HEK293 (cell line): ENCODE measurements around the gene HSP90AA1.
A peak's percentile ranks its signal among the peaks of the same experiment; 100 is the strongest.
"Not testable (repeated sequence)": the region's sequence is repeated elsewhere in the genome, so short reads cannot be mapped to it uniquely, and the experiment has no call there.

Source experiments
- CTCF ChIA-PET: fragments of 350-600 bp; formaldehyde crosslinking; extraction: SDS; loops from one replicate; lab custom pipeline; 2021; ENCODE audit warnings: antibody characterized with exemption; lab: Yijun Ruan, JAX
- POLR2A ChIA-PET: fragments of 300-600 bp; formaldehyde crosslinking; extraction: SDS; loops from one replicate; lab custom pipeline; 2020; ENCODE audit warnings: antibody characterized with exemption, inconsistent platforms; lab: Yijun Ruan, JAX
- H3K27ac ChIP-seq: fragments of 200-500 bp; sonication (Bioruptor generic); 2 replicates; pipeline ENCODE4 v1.5.1; 2014; ENCODE audit warnings: low read depth, low read length, control low read depth, inconsistent platforms; ENCODE audit errors: extremely low read depth
- H3K36me3 ChIP-seq, 2 experiments: fragments of 200-500 bp in 1 of 2; sonication (Bioruptor generic) in 1 of 2; 1 replicate in 1 of 2; 2 replicates in 1 of 2; pipeline ENCODE4 v1.5.1; 2014 to 2017; ENCODE audit warnings: inconsistent platforms in 2 of 2, low read length in 2 of 2; ENCODE audit not compliant: control insufficient read depth in 2 of 2, insufficient read depth in 1 of 2
- H3K4me1 ChIP-seq: fragments of 200-500 bp; sonication (Bioruptor generic); 2 replicates; pipeline ENCODE4 v1.5.1; 2014; ENCODE audit warnings: mild to moderate bottlenecking, low read length, inconsistent platforms; ENCODE audit not compliant: control insufficient read depth, insufficient read depth
- H3K4me3 ChIP-seq: 2 replicates; pipeline ENCODE4 v1.5.1; 2011; ENCODE audit warnings: low read depth, mild to moderate bottlenecking, control low read depth, low read length, moderate library complexity
- H3K9me3 ChIP-seq: fragments of 200-500 bp; sonication (Bioruptor generic); 2 replicates; pipeline ENCODE4 v1.5.1; 2014; ENCODE audit warnings: low read depth, low read length, inconsistent platforms; ENCODE audit not compliant: control insufficient read depth, insufficient read depth
- GLIS2 ChIP-seq: fragments of 450-650 bp; formaldehyde crosslinking; IDR thresholded peaks from 2 replicates; pipeline ENCODE4 v1.5.1; 2016; ENCODE audit warnings: missing biosample characterization, missing genetic modification characterization
- SALL2 ChIP-seq: fragments of 450-650 bp; formaldehyde crosslinking; IDR thresholded peaks from 2 replicates; pipeline ENCODE4 v1.5.0; 2017; ENCODE audit warnings: missing biosample characterization, mild to moderate bottlenecking, missing genetic modification characterization, borderline replicate concordance
- SP2 ChIP-seq: fragments of 450-650 bp; formaldehyde crosslinking; IDR thresholded peaks from 2 replicates; pipeline ENCODE4 v1.5.1; 2016; ENCODE audit warnings: missing biosample characterization, missing genetic modification characterization
- ZBTB48 ChIP-seq: fragments of 450-650 bp; formaldehyde crosslinking; IDR thresholded peaks from 2 replicates; pipeline ENCODE4 v1.5.1; 2016; ENCODE audit warnings: missing biosample characterization, missing genetic modification characterization
- ZFHX2 ChIP-seq: fragments of 450-650 bp; formaldehyde crosslinking; conservative IDR thresholded peaks from 2 replicates; pipeline ENCODE4 v1.5.1; 2016; ENCODE audit warnings: missing biosample characterization, missing genetic modification characterization
- ZFP69B ChIP-seq: fragments of 450-650 bp; formaldehyde crosslinking; IDR thresholded peaks from 2 replicates; pipeline ENCODE4 v1.5.1; 2016; ENCODE audit warnings: missing biosample characterization, missing genetic modification characterization
- ZNF10 ChIP-seq: fragments of 450-650 bp; formaldehyde crosslinking; IDR thresholded peaks from 2 replicates; pipeline ENCODE4 v1.5.1; 2017; ENCODE audit warnings: missing biosample characterization, missing genetic modification characterization
- ZNF114 ChIP-seq: fragments of 450-650 bp; formaldehyde crosslinking; IDR thresholded peaks from 2 replicates; pipeline ENCODE4 v1.5.0; 2017; ENCODE audit warnings: missing biosample characterization, missing genetic modification characterization
- ZNF184 ChIP-seq: fragments of 450-650 bp; IDR thresholded peaks from 2 replicates; pipeline ENCODE4 v1.5.1; 2018; ENCODE audit warnings: missing biosample characterization, mild to moderate bottlenecking, missing genetic modification characterization
- ZNF350 ChIP-seq: fragments of 450-650 bp; formaldehyde crosslinking; IDR thresholded peaks from 2 replicates; pipeline ENCODE4 v1.5.0; 2017; ENCODE audit warnings: missing biosample characterization, mild to moderate bottlenecking, missing genetic modification characterization
- ZNF394 ChIP-seq: fragments of 450-650 bp; formaldehyde crosslinking; IDR thresholded peaks from 2 replicates; pipeline ENCODE4 v1.5.1; 2016; ENCODE audit warnings: missing biosample characterization, missing genetic modification characterization, mild to moderate bottlenecking, moderate library complexity, borderline replicate concordance
- ZNF433 ChIP-seq: fragments of 450-650 bp; formaldehyde crosslinking; IDR thresholded peaks from 2 replicates; pipeline ENCODE4 v1.5.1; 2016; ENCODE audit warnings: missing biosample characterization, missing genetic modification characterization, low read depth
- ZNF501 ChIP-seq: fragments of 450-650 bp; formaldehyde crosslinking; IDR thresholded peaks from 2 replicates; pipeline ENCODE4 v1.5.1; 2016; ENCODE audit warnings: missing biosample characterization, missing genetic modification characterization
- ZNF600 ChIP-seq: fragments of 450-650 bp; formaldehyde crosslinking; IDR thresholded peaks from 2 replicates; pipeline ENCODE4 v1.5.1; 2016; ENCODE audit warnings: missing biosample characterization, missing genetic modification characterization
- ZNF654 ChIP-seq: fragments of 450-650 bp; formaldehyde crosslinking; IDR thresholded peaks from 2 replicates; pipeline ENCODE4 v1.5.1; 2016; ENCODE audit warnings: low read depth, missing biosample characterization, missing genetic modification characterization
- ZNF658 ChIP-seq: fragments of 450-650 bp; formaldehyde crosslinking; IDR thresholded peaks from 2 replicates; pipeline ENCODE4; 2016; ENCODE audit warnings: missing biosample characterization, missing genetic modification characterization
- ZNF707 ChIP-seq: fragments of 450-650 bp; formaldehyde crosslinking; IDR thresholded peaks from 2 replicates; pipeline ENCODE4 v1.5.1; 2016; ENCODE audit warnings: missing biosample characterization, missing genetic modification characterization
- ZNF777 ChIP-seq: fragments of 450-650 bp; formaldehyde crosslinking; IDR thresholded peaks from 2 replicates; pipeline ENCODE4 v1.5.1; 2017; ENCODE audit warnings: missing biosample characterization, missing genetic modification characterization, borderline replicate concordance
- ZNF837 ChIP-seq: fragments of 450-650 bp; formaldehyde crosslinking; IDR thresholded peaks from 2 replicates; pipeline ENCODE4 v1.5.1; 2016; ENCODE audit warnings: missing biosample characterization, missing genetic modification characterization
- ZNF843 ChIP-seq: fragments of 450-650 bp; formaldehyde crosslinking; IDR thresholded peaks from 2 replicates; pipeline ENCODE4 v1.5.1; 2016; ENCODE audit warnings: missing biosample characterization, missing genetic modification characterization
- TF ChIP-seq, protein P1 (sequence below): fragments of 450-650 bp; formaldehyde crosslinking; IDR thresholded peaks from 2 replicates; pipeline ENCODE4 v1.5.1; 2016; ENCODE audit warnings: missing biosample characterization, missing genetic modification characterization
- TF ChIP-seq, protein P2 (sequence below): fragments of 450-650 bp; formaldehyde crosslinking; IDR thresholded peaks from 2 replicates; pipeline ENCODE4 v1.5.1; 2016; ENCODE audit warnings: missing biosample characterization, missing genetic modification characterization
- TF ChIP-seq, protein P3 (sequence below): fragments of 450-650 bp; formaldehyde crosslinking; IDR thresholded peaks from 2 replicates; pipeline ENCODE4 v1.5.1; 2016; ENCODE audit warnings: missing biosample characterization, missing genetic modification characterization
- TF ChIP-seq, protein P4 (sequence below): fragments of 450-650 bp; formaldehyde crosslinking; IDR thresholded peaks from 2 replicates; pipeline ENCODE4 v1.5.1; 2016; ENCODE audit warnings: missing biosample characterization, missing genetic modification characterization
- TF ChIP-seq, protein P5 (sequence below): fragments of 450-650 bp; formaldehyde crosslinking; IDR thresholded peaks from 2 replicates; pipeline ENCODE4 v1.5.1; 2017; ENCODE audit warnings: missing biosample characterization, missing genetic modification characterization

The HSP90AA1 gene

DNA sequence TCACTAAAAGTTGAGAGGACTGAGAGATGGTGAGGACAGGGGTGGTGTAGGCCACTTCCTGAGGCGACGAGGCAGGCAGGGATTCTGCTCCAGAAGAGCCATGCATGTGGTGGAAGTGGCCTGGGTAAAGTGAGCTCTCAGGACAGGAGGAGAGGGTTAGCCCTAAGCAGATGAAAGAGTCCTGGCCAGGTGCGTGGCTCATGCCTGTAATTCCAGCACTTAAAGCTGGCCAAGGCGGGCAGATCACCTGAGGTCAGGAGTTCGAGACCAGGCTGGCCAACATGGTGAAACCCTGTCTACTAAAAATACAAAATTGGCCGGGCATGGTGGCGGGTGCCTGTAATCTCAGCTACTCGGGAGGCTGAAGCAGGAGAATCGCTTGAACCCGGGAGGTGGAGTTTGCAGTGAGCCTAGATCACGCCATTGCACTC, 8.5 kb downstream of the HSP90AA1 start:
- ChIA-PET CTCF (interaction anchor here (1.4 kb wide), 1 partner anchor 371 kb away, joined by 3 read pairs; no protein-coding TSS in a partner anchor), POLR2A (interaction anchor here (0.6 to 0.9 kb wide), 5 partner anchors 11 to 849 kb away, joined by 3 to 5 read pairs (median 3); no protein-coding TSS in a partner anchor)
- H3K4me3 ChIP-seq, H3K4me1 ChIP-seq, H3K27ac ChIP-seq, H3K9me3 ChIP-seq: not testable (repeated sequence)
- peaks cover 51 to 54% of the 10 kb centered on the region in 2 experiments for H3K36me3 ChIP-seq
- TF ChIP-seq ZNF10 (tag by site-specific recombination) (0 out of 2 replicates have a peak, but pooled peaks have one; percentile 21), ZFP69B (tag by site-specific recombination) (peak; percentile 50; the same call in 1 of the 2 replicates), ZNF600 (tag by site-specific recombination) (peak; percentile 74)
- TF ChIP-seq, protein P1, sequence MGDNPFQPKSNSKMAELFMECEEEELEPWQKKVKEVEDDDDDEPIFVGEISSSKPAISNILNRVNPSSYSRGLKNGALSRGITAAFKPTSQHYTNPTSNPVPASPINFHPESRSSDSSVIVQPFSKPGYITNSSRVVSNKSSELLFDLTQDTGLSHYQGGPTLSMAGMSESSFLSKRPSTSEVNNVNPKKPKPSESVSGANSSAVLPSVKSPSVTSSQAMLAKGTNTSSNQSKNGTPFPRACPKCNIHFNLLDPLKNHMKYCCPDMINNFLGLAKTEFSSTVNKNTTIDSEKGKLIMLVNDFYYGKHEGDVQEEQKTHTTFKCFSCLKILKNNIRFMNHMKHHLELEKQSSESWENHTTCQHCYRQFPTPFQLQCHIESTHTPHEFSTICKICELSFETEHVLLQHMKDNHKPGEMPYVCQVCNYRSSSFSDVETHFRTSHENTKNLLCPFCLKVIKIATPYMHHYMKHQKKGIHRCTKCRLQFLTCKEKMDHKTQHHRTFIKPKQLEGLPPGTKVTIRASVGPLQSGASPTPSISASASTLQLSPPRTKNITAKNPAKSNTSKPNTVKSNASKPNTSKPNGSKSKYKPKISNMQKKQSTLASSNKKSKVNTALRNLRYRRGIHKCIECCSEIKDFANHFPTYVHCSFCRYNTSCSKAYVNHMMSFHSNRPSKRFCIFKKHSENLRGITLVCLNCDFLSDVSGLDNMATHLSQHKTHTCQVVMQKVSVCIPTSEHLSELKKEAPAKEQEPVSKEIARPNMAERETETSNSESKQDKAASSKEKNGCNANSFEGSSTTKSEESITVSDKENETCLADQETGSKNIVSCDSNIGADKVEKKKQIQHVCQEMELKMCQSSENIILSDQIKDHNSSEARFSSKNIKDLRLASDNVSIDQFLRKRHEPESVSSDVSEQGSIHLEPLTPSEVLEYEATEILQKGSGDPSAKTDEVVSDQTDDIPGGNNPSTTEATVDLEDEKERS (tag by site-specific recombination), result 0 out of 2 replicates have a peak, but pooled peaks have one; percentile 9

DNA sequence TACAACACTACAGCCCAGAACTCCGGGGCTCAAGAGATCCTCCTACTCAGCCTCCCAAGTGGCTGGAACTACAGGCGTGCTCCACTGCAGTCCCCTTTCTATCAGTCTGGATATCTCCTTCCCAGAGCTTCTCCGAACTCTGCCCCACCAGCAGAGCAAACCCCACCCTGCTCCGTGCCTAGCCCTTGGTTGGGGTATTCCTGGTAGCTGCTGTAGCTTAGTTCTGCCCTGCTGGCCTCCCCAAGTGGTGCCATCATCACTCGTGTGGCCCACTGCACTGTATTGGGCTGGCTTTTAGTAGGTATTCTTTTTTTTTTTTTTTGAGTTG, 9.5 kb downstream of the HSP90AA1 start:
- Histone ChIP-seq H3K36me3 (peaks cover 41 to 44% of the 10 kb centered on the region in 2 experiments), H3K27ac (no peak overlapping the region), H3K4me1 (no peaks in the 10 kb centered on the region), H3K4me3 (no peak overlapping the region), H3K9me3 (no peaks in the 10 kb centered on the region)
- POLR2A ChIA-PET, result interaction anchor here (0.8 to 1.4 kb wide), 4 partner anchors 9 to 31 kb away, joined by 3 to 7 read pairs (median 4); no protein-coding TSS in a partner anchor
- CTCF ChIA-PET, result interaction anchor here (0.6 to 0.9 kb wide), 2 partner anchors 18 to 195 kb away, joined by 3 to 5 read pairs; no protein-coding TSS in a partner anchor
- TF ChIP-seq ZNF837 (no peak), SALL2 (tag by site-specific recombination) (no peak), ZNF184 (tag by site-specific recombination) (no peak), ZNF707 (tag by site-specific recombination) (no peak), ZBTB48 (tag by site-specific recombination) (no peak), ZNF658 (tag by site-specific recombination) (no peak), ZNF114 (tag by site-specific recombination) (no peak), ZNF501 (tag by site-specific recombination) (no peak), ZNF600 (tag by site-specific recombination) (peak; percentile 99), ZNF350 (tag by site-specific recombination) (no peak), ZFHX2 (tag by site-specific recombination) (no peak), ZNF777 (no peak), SP2 (tag by site-specific recombination) (0 out of 2 replicates have a peak, but pooled peaks have one; percentile 12), ZNF433 (tag by site-specific recombination) (no peak), ZNF394 (tag by site-specific recombination) (no peak), ZNF843 (tag by site-specific recombination) (no peak), GLIS2 (tag by site-specific recombination) (peak; percentile 23; the same call in 1 of the 2 replicates), ZNF654 (no peak)
- TF ChIP-seq, protein P2, sequence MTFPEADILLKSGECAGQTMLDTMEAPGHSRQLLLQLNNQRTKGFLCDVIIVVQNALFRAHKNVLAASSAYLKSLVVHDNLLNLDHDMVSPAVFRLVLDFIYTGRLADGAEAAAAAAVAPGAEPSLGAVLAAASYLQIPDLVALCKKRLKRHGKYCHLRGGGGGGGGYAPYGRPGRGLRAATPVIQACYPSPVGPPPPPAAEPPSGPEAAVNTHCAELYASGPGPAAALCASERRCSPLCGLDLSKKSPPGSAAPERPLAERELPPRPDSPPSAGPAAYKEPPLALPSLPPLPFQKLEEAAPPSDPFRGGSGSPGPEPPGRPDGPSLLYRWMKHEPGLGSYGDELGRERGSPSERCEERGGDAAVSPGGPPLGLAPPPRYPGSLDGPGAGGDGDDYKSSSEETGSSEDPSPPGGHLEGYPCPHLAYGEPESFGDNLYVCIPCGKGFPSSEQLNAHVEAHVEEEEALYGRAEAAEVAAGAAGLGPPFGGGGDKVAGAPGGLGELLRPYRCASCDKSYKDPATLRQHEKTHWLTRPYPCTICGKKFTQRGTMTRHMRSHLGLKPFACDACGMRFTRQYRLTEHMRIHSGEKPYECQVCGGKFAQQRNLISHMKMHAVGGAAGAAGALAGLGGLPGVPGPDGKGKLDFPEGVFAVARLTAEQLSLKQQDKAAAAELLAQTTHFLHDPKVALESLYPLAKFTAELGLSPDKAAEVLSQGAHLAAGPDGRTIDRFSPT (tag by site-specific recombination), result no peak
- TF ChIP-seq, protein P3, sequence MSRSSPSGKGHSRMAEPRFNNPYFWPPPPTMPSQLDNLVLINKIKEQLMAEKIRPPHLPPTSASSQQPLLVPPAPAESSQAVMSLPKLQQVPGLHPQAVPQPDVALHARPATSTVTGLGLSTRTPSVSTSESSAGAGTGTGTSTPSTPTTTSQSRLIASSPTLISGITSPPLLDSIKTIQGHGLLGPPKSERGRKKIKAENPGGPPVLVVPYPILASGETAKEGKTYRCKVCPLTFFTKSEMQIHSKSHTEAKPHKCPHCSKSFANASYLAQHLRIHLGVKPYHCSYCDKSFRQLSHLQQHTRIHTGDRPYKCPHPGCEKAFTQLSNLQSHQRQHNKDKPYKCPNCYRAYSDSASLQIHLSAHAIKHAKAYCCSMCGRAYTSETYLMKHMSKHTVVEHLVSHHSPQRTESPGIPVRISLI (tag by site-specific recombination), result peak; percentile 14; the same call in 1 of the 2 replicates
- TF ChIP-seq, protein P4, sequence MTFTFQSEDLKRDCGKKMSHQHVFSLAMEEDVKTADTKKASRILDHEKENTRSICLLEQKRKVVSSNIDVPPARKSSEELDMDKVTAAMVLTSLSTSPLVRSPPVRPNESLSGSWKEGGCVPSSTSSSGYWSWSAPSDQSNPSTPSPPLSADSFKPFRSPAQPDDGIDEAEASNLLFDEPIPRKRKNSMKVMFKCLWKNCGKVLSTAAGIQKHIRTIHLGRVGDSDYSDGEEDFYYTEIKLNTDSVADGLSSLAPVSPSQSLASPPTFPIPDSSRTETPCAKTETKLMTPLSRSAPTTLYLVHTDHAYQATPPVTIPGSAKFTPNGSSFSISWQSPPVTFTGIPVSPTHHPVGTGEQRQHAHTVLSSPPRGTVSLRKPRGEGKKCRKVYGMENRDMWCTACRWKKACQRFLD, result no peak
- TF ChIP-seq, protein P5, sequence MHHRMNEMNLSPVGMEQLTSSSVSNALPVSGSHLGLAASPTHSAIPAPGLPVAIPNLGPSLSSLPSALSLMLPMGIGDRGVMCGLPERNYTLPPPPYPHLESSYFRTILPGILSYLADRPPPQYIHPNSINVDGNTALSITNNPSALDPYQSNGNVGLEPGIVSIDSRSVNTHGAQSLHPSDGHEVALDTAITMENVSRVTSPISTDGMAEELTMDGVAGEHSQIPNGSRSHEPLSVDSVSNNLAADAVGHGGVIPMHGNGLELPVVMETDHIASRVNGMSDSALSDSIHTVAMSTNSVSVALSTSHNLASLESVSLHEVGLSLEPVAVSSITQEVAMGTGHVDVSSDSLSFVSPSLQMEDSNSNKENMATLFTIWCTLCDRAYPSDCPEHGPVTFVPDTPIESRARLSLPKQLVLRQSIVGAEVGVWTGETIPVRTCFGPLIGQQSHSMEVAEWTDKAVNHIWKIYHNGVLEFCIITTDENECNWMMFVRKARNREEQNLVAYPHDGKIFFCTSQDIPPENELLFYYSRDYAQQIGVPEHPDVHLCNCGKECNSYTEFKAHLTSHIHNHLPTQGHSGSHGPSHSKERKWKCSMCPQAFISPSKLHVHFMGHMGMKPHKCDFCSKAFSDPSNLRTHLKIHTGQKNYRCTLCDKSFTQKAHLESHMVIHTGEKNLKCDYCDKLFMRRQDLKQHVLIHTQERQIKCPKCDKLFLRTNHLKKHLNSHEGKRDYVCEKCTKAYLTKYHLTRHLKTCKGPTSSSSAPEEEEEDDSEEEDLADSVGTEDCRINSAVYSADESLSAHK (tag by site-specific recombination), result no peak
